SK-N-SH (cell line): ENCODE data around the gene CIDEC. TPM values are rescaled to one million over a fixed set of nuclear protein-coding genes. Genes with fewer than 3 reads are reported as not detected.

Experiments
- CTCF ChIA-PET: fragments of 300-600, 350-600 bp; formaldehyde crosslinking; extraction: SDS; loops from one replicate; lab custom pipeline; 2021; lab: Yijun Ruan, JAX
- POLR2A ChIA-PET: fragments of 350-600 bp; sonication (Branson Sonifier 250); formaldehyde crosslinking; extraction: SDS; loops from one replicate; lab custom pipeline; 2020; ENCODE audit warnings: antibody characterized with exemption, inconsistent platforms; lab: Yijun Ruan, JAX
- DNase-seq: peaks from one replicate; pipeline ENCODE4 v3.0.0; 2012
- H2AFZ ChIP-seq: fragments of 200-600 bp; sonication (generic); 2 replicates; pipeline ENCODE4 v1.8.1; 2016; ENCODE audit warnings: antibody characterized with exemption, mild to moderate bottlenecking, low read depth
- H3F3A ChIP-seq: fragments of 200-600 bp; sonication (generic); replicated peaks from 2 replicates; pipeline ENCODE3; 2016; ENCODE audit warnings: antibody characterized with exemption, mild to moderate bottlenecking; ENCODE audit not compliant: insufficient read depth
- H3K27ac ChIP-seq, 2 experiments: fragments of 200-500 bp in 1 of 2; fragments of 200-600 bp in 1 of 2; sonication (Bioruptor generic) in 1 of 2; sonication (generic), shearing (Covaris generic) in 1 of 2; 2 replicates each; pipeline versions ENCODE4 v1.5.1 to v1.6.1; 2014 to 2016; ENCODE audit warnings: low read depth in 2 of 2, inconsistent platforms in 1 of 2, low read length in 1 of 2, mild to moderate bottlenecking in 1 of 2, mixed read lengths in 1 of 2
- H3K27me3 ChIP-seq: fragments of 200-600 bp; sonication (generic), shearing (Covaris generic); 2 replicates; pipeline ENCODE4 v1.6.1; 2016; ENCODE audit warnings: mixed run types; ENCODE audit not compliant: insufficient read depth
- H3K36me3 ChIP-seq, 2 experiments: fragments of 200-500 bp in 1 of 2; fragments of 200-600 bp in 1 of 2; sonication (Bioruptor generic) in 1 of 2; sonication (generic) in 1 of 2; replicated peaks in 1 of 2; 2 replicates each; pipeline versions ENCODE3 to v1.5.1; 2014 to 2016; ENCODE audit warnings: low read length in 1 of 2, mild to moderate bottlenecking in 1 of 2; ENCODE audit not compliant: insufficient read depth in 2 of 2, control insufficient read depth in 1 of 2
- H3K4me1 ChIP-seq, 2 experiments: fragments of 200-500 bp in 1 of 2; fragments of 200-600 bp in 1 of 2; sonication (Bioruptor generic) in 1 of 2; sonication (generic), shearing (Covaris generic) in 1 of 2; 2 replicates each; pipeline versions ENCODE4 v1.5.1 to v1.6.1; 2014 to 2016; ENCODE audit warnings: low read depth in 1 of 2, low read length in 1 of 2, mixed run types in 1 of 2; ENCODE audit not compliant: insufficient read depth in 2 of 2, control insufficient read depth in 1 of 2
- H3K4me2 ChIP-seq: fragments of 200-600 bp; sonication (generic), shearing (Covaris generic); 2 replicates; pipeline ENCODE4 v1.6.1; 2017; ENCODE audit warnings: mixed run types
- H3K4me3 ChIP-seq, 2 experiments: fragments of 200-500 bp in 1 of 2; fragments of 200-600 bp in 1 of 2; sonication (Bioruptor generic) in 1 of 2; sonication (generic), shearing (Covaris generic) in 1 of 2; 2 replicates each; pipeline versions ENCODE4 v1.5.1 to v1.8.1; 2014 to 2016; ENCODE audit warnings: low read depth in 2 of 2, inconsistent platforms in 1 of 2, low read length in 1 of 2, mild to moderate bottlenecking in 1 of 2, mixed read lengths in 1 of 2, moderate library complexity in 1 of 2
- H3K79me2 ChIP-seq: fragments of 200-600 bp; sonication (generic); 2 replicates; pipeline ENCODE4 v1.8.1; 2017; ENCODE audit warnings: mild to moderate bottlenecking; ENCODE audit not compliant: insufficient read depth
- H3K9ac ChIP-seq: fragments of 200-600 bp; sonication (generic); 2 replicates; pipeline ENCODE4 v1.6.1; 2017; ENCODE audit warnings: mixed run types
- H3K9me2 ChIP-seq: fragments of 200-600 bp; sonication (generic); 2 replicates; pipeline ENCODE4 v1.6.1; 2017; ENCODE audit warnings: mixed run types
- H3K9me3 ChIP-seq: fragments of 200-600 bp; sonication (generic); 2 replicates; pipeline ENCODE4 v1.6.1; 2017; ENCODE audit warnings: mixed run types, mild to moderate bottlenecking, moderate library complexity
- H4K20me1 ChIP-seq: fragments of 200-600 bp; sonication (generic); 2 replicates; pipeline ENCODE4 v1.6.1; 2017; ENCODE audit warnings: mild to moderate bottlenecking, mixed run types; ENCODE audit not compliant: insufficient read depth
- ELF1 ChIP-seq: IDR thresholded peaks from 2 replicates; pipeline ENCODE4 v1.4.0; 2012
- FOSL2 ChIP-seq: IDR thresholded peaks from 2 replicates; pipeline ENCODE4 v1.4.0; 2012; ENCODE audit warnings: low read depth, mild to moderate bottlenecking, moderate library complexity, borderline replicate concordance
- GABPA ChIP-seq: IDR thresholded peaks from 2 replicates; pipeline ENCODE4 v1.4.0; 2012; ENCODE audit warnings: low read depth, mild to moderate bottlenecking
- JUND ChIP-seq: IDR thresholded peaks from 2 replicates; pipeline ENCODE4 v1.4.0; 2012
- MEF2A ChIP-seq: IDR thresholded peaks from 2 replicates; pipeline ENCODE4 v1.4.0; 2012; ENCODE audit warnings: low read depth, borderline replicate concordance
- MXI1 ChIP-seq: IDR thresholded peaks from 2 replicates; pipeline ENCODE4 v1.6.1; 2012; ENCODE audit warnings: mild to moderate bottlenecking, low read depth, low read length, improper control_type of control experiment
- TAF1 ChIP-seq: IDR thresholded peaks from 2 replicates; pipeline ENCODE4 v1.6.1; 2012; ENCODE audit warnings: low read depth, mild to moderate bottlenecking, low read length, moderate library complexity, borderline replicate concordance
- TCF12 ChIP-seq: IDR thresholded peaks from 2 replicates; pipeline ENCODE4 v1.4.0; 2012
- WGBS: methylation state at CpG from one replicate; pipeline ENCODE4 v1.1.6; 2017; ENCODE audit warnings: low lambda C conversion rate; 5-methylcytosine and 5-hydroxymethylcytosine counted together
- polyA plus RNA-seq, 3 experiments: library from polyadenylated mRNA; depleted of rRNA; stranded (reverse); fragments of >200 nt; gene quantifications; 2 replicates each; pipeline ENCODE4 v1.2.3, GENCODE V29; 2012
- TF ChIP-seq, protein P1 (sequence below): IDR thresholded peaks from 2 replicates; pipeline ENCODE4 v1.6.1; 2012; ENCODE audit warnings: mild to moderate bottlenecking, low read depth, low read length, moderate library complexity
- TF ChIP-seq, protein P2 (sequence below): IDR thresholded peaks from 2 replicates; pipeline ENCODE4; 2012
- TF ChIP-seq, protein P3 (sequence below): fragments of 150-350 bp; IDR thresholded peaks from 2 replicates; pipeline ENCODE4 v1.6.1; 2017; ENCODE audit warnings: antibody characterized with exemption, low read length, low read depth, borderline replicate concordance

The CIDEC gene
- polyA plus RNA-seq, 1 of the 3 experiments (the other 2 are of a cell fraction): not detected

DNA sequence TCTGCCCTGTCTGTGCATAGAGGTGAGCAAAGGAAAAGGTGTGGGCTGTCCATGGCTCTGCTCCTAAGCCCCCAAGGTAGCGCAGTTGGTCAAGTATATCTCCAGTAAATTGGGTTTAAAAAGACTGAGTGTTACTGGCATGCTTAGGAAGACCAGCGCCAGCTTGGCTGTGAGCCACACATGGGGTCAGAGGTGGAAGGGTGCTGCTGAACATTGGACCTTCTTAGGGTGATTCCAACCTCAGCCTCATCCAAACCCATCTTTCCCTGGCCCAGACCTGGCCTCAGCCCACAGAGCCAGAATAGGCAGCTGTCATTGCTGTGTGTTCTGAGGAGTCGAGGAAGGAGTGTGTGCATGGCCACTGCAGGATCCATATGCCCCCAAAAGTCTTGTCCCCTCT, 28.2 kb upstream of the CIDEC start:
- POLR2A ChIA-PET: no interaction called here

DNA sequence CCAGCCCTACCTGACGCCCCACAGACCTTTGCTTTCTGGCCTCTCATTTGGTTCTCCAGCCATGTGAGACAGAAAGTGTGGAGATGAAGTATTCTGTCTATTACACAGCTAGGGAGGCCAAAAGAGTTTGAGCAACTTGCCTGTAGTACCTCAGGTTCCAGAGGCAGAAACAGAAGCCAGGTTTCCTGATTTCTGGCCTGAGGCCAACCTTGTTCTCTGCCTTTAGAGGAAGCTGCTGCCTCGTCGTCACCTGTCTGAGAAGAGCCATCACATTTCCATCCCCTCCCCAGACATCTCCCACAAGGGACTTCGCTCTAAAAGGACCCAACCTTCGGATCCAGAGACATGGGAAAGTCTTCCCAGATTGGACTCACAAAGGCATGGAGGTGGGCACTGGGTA, 26.4 kb upstream of the CIDEC start:
- no peak for DNase-seq
- POLR2A ChIA-PET: interaction anchor here (0.6 kb wide), 1 partner anchor 41 kb away, joined by 4 read pairs; no protein-coding TSS in a partner anchor
- no peaks in the 10 kb centered on the region for H3K9me2 ChIP-seq
- H3K27me3 ChIP-seq: no peaks in the 10 kb centered on the region
- no peak overlapping the region for H3K9ac ChIP-seq
- H3K4me1 ChIP-seq: peaks cover 0 to 12% of the 10 kb centered on the region in 2 experiments; a peak in 2 of 4 replicates
- H3F3A ChIP-seq: peaks cover 3% of the 10 kb centered on the region
- H3K4me3 ChIP-seq: no peak overlapping the region
- no peak overlapping the region for H3K27ac ChIP-seq
- no peaks in the 10 kb centered on the region for H3K9me3 ChIP-seq
- no peak overlapping the region for H2AFZ ChIP-seq
- no peaks in the 10 kb centered on the region for H4K20me1 ChIP-seq
- TF ChIP-seq ELF1: no peak
- TF ChIP-seq GABPA: no peak
- TF ChIP-seq JUND: no peak
- no peaks in the 10 kb centered on the region for H3K79me2 ChIP-seq
- CTCF ChIA-PET: no interaction called here
- no peak overlapping the region for H3K4me2 ChIP-seq
- H3K36me3 ChIP-seq: no peaks in the 10 kb centered on the region
- 94% methylated on average over 5 of the region's 5 CpGs for WGBS

More for the DNA sequence above, 28.2 kb upstream of the CIDEC start:
- DNase-seq: no peak
- H3K79me2 ChIP-seq: no peaks in the 10 kb centered on the region
- CTCF ChIA-PET: no interaction called here
- TF ChIP-seq FOSL2 (no peak), MXI1 (no peak), TAF1 (no peak), MEF2A (no peak), JUND (no peak), TCF12 (no peak)
- TF ChIP-seq, protein P1, sequence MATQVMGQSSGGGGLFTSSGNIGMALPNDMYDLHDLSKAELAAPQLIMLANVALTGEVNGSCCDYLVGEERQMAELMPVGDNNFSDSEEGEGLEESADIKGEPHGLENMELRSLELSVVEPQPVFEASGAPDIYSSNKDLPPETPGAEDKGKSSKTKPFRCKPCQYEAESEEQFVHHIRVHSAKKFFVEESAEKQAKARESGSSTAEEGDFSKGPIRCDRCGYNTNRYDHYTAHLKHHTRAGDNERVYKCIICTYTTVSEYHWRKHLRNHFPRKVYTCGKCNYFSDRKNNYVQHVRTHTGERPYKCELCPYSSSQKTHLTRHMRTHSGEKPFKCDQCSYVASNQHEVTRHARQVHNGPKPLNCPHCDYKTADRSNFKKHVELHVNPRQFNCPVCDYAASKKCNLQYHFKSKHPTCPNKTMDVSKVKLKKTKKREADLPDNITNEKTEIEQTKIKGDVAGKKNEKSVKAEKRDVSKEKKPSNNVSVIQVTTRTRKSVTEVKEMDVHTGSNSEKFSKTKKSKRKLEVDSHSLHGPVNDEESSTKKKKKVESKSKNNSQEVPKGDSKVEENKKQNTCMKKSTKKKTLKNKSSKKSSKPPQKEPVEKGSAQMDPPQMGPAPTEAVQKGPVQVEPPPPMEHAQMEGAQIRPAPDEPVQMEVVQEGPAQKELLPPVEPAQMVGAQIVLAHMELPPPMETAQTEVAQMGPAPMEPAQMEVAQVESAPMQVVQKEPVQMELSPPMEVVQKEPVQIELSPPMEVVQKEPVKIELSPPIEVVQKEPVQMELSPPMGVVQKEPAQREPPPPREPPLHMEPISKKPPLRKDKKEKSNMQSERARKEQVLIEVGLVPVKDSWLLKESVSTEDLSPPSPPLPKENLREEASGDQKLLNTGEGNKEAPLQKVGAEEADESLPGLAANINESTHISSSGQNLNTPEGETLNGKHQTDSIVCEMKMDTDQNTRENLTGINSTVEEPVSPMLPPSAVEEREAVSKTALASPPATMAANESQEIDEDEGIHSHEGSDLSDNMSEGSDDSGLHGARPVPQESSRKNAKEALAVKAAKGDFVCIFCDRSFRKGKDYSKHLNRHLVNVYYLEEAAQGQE: no peak
- TF ChIP-seq, protein P2, sequence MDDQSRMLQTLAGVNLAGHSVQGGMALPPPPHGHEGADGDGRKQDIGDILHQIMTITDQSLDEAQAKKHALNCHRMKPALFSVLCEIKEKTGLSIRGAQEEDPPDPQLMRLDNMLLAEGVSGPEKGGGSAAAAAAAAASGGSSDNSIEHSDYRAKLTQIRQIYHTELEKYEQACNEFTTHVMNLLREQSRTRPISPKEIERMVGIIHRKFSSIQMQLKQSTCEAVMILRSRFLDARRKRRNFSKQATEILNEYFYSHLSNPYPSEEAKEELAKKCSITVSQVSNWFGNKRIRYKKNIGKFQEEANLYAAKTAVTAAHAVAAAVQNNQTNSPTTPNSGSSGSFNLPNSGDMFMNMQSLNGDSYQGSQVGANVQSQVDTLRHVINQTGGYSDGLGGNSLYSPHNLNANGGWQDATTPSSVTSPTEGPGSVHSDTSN: no peak
- TF ChIP-seq, protein P3, sequence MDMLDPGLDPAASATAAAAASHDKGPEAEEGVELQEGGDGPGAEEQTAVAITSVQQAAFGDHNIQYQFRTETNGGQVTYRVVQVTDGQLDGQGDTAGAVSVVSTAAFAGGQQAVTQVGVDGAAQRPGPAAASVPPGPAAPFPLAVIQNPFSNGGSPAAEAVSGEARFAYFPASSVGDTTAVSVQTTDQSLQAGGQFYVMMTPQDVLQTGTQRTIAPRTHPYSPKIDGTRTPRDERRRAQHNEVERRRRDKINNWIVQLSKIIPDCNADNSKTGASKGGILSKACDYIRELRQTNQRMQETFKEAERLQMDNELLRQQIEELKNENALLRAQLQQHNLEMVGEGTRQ: no peak
- TF ChIP-seq, all 33 proteins: peak for 0
- Histone ChIP-seq H4K20me1 (no peaks in the 10 kb centered on the region), H3K9me2 (no peaks in the 10 kb centered on the region), H3K4me3 (no peak overlapping the region), H3K27me3 (no peaks in the 10 kb centered on the region), H3K4me2 (no peak overlapping the region), H3K36me3 (no peaks in the 10 kb centered on the region), H3K27ac (no peak overlapping the region), H3F3A (peaks cover 6% of the 10 kb centered on the region), H2AFZ (no peak overlapping the region), H3K9me3 (no peaks in the 10 kb centered on the region), H3K9ac (no peak overlapping the region), H3K4me1 (peaks cover 0 to 2% of the 10 kb centered on the region in 2 experiments; a peak in 2 of 4 replicates)
- WGBS: 80% methylated on average over 3 of the region's 3 CpGs
